Skeletal muscle satellite cell (primary cell): Measurements from ENCODE around the gene MAML3.

ENCODE experiments used
- H3K27me3 ChIP-seq: 2 replicates; pipeline ENCODE4 v1.7.0; 2013; ENCODE audit warnings: low read length; ENCODE audit not compliant: control insufficient read depth, insufficient read depth
- H3K36me3 ChIP-seq: 2 replicates; pipeline ENCODE4 v1.7.0; 2013; ENCODE audit warnings: mild to moderate bottlenecking, control low read depth, low read length; ENCODE audit not compliant: insufficient read depth
- H3K4me1 ChIP-seq: 2 replicates; pipeline ENCODE4 v1.7.0; 2013; ENCODE audit warnings: low read length; ENCODE audit not compliant: control insufficient read depth, insufficient read depth
- H3K4me2 ChIP-seq: 2 replicates; pipeline ENCODE4 v1.7.0; 2013; ENCODE audit warnings: mild to moderate bottlenecking, low read length
- H3K4me3 ChIP-seq: 2 replicates; pipeline ENCODE4 v1.7.0; 2013; ENCODE audit warnings: low read length
- H3K9ac ChIP-seq: 2 replicates; pipeline ENCODE4 v1.7.0; 2013; ENCODE audit warnings: mild to moderate bottlenecking, low read depth, low read length, moderate library complexity
- H3K9me3 ChIP-seq: replicated peaks from 2 replicates; pipeline ENCODE4 v1.7.0; 2013; ENCODE audit warnings: mild to moderate bottlenecking, control low read depth, low read length

Gene MAML3

DNA sequence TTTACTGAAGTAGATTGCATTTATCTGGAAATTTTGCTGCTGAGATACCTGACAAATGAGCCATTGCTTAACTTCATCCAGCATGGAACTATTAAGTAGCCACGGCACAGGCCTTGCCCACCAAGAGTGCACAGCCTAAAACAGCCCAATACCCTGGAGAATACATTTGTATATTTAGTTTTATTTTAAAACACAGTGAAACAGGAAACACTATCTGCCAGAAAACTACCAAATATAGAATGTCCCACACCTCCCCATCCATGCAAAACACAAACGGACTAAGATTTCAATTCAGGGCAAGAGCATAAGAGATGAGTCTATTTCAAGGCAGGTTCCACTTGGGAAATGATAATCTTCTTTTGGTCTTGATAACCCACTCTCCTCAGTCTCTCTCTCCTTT is 57.1 kb downstream of the MAML3 start:
- peaks cover 47% of the 10 kb centered on the region for H3K4me1 ChIP-seq

DNA sequence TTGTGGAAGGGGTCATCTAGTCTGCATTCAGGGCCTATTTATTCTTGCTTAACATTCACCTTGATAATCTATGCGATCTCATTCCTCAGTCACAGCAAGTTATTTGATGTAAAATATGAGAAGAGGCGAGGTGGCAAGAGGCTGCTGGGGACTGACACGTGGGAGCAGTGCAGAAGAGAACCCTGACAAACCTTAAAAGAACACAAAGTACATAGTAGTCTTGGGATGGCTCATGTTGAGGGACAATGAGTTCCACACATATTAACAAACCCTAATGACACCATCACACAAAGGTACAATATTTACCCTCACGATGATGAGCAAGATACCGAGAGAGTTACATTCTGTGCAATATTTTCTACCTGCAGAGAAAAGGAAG is 57.5 kb downstream of the MAML3 start:
- Histone ChIP-seq H3K4me2 (no peak overlapping the region), H3K4me1 (peaks cover 47% of the 10 kb centered on the region), H3K27me3 (no peaks in the 10 kb centered on the region), H3K36me3 (no peaks in the 10 kb centered on the region), H3K9me3 (no peaks in the 10 kb centered on the region), H3K4me3 (no peak overlapping the region), H3K9ac (no peak overlapping the region)

More for the DNA sequence above, 57.1 kb downstream of the MAML3 start:
- Histone ChIP-seq H3K36me3 (no peaks in the 10 kb centered on the region), H3K9me3 (no peaks in the 10 kb centered on the region), H3K9ac (no peak overlapping the region), H3K4me2 (no peak overlapping the region), H3K4me3 (no peak overlapping the region), H3K27me3 (no peaks in the 10 kb centered on the region)

DNA sequence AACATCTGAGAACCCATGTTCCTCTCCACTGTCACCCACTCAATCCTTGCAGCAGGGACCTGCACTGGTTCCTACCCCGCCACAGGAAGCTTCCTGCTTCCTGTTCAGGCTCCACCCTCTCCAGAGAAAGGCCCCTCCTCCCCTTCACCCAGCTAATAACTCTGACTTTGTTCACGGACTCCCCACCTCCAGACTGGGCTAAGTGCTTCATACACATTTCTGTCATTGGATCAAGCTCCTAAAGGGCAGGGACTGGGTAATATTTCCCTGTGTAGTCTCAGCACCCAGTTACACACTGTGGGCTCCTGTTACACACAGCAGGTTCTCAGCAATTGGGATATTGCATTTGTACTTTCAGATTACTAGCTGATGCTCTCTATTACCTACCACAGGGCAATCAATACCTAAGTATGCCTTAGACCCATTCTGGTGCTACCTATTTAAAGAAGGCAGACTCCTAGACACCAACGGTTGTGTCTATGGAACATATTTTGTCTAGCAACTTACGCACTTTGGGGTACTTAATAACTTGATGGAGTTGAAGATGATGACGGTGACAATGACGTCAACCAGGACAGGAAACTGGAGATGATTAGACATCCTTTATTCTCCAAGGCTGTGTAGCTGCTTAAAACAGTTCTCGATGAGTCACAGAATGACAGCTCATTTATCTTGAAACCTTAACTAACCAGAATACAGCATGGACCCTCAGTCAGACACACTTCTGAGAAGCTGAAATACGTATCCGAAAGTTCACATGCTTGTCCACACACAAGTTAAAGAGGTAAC is 58.1 kb downstream of the MAML3 start:
- Histone ChIP-seq H3K4me3 (no peak overlapping the region), H3K36me3 (no peaks in the 10 kb centered on the region), H3K4me2 (no peak overlapping the region), H3K27me3 (no peaks in the 10 kb centered on the region), H3K9ac (no peak overlapping the region), H3K9me3 (no peaks in the 10 kb centered on the region), H3K4me1 (peaks cover 53% of the 10 kb centered on the region)

DNA sequence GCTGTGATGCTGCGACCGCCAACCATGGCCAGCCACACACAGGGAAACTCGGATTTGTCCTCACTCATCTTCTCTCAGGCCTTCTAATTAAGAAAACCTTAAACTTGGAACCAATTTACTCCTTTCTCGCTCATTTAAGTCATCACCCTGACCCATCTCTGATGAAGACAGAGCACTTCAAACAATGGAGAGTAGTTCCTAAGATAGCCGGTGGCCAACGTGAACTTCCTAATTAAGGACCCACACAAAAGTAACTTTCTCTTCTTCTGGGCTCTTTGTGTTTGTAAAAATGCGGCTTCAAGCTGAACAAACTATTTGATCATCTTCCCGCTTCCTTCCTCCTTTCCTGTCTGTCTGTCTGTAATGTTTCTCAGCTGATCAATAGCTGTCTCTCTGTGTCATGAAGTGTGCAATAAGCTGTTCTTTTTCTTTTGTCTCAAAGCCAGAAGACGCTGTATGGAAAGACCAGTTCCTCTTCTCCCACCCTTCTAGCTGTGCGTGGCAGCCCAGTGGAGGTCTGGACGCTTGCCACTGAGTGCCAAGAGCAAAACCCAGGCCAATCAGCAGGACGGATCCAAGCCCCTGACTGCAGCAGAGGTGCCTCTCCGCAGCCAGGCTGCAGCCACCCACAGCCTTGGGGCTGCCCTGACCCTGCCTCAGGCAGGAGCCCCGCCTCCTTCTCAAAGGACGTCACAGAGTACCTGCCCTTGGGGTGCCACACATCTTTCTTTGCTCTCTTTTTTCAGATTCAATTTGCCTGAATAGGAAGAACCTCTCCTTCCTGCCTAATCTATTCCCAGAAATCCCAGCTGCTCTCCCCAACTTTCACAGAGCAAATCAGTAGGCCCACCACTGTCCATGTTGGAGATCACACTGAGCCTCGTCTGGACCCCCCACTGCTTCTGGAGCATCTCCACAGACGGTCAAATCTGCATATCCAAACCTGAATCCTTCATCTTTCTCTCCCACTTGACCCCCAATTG is 59.3 kb downstream of the MAML3 start:
- no peaks in the 10 kb centered on the region for H3K9me3 ChIP-seq
- no peaks in the 10 kb centered on the region for H3K36me3 ChIP-seq
- H3K4me1 ChIP-seq: peaks cover 56% of the 10 kb centered on the region
- no peak overlapping the region for H3K4me2 ChIP-seq
- no peaks in the 10 kb centered on the region for H3K27me3 ChIP-seq
- no peak overlapping the region for H3K9ac ChIP-seq
- H3K4me3 ChIP-seq: no peak overlapping the region

DNA sequence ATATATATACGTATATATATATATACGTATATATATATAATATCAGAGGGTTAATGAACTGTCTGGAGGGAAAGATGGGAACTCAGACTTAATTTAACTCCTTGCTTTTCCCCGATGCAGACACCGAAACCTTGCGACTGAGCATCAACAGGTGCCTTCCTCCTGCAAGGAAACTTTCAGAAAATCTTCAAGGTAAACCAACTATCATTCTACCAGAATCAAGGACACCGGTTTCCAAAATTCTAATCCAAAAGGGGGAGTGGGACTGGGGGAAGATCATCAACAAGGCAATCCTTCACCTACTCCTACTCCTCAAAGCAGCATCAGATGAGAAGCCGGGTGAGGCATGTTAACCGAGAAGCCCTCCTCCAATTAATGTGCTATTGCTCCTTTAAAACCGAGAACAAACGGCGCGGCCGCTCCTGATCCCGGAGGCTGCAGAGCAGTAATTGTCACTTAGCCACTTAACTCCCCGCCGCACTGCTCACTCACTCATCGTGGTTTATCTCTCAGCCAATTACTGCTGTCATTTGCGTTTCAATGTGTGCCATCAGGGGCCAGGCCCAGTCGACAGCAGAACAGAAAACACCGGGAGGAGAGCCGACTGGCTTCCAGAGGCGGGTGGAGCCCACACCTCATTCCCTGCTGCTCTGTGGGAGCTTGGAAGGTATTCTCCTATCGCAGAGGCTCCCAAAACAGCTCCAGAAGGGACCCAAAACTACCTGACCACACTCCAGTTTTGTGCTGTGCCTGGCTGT is 61.7 kb downstream of the MAML3 start:
- Histone ChIP-seq H3K9me3 (no peaks in the 10 kb centered on the region), H3K36me3 (no peaks in the 10 kb centered on the region), H3K4me3 (peak overlapping the region; percentile 64), H3K9ac (peak overlapping the region; percentile 65), H3K4me1 (peaks cover 42% of the 10 kb centered on the region), H3K27me3 (no peaks in the 10 kb centered on the region), H3K4me2 (peak overlapping the region; percentile 86)

DNA sequence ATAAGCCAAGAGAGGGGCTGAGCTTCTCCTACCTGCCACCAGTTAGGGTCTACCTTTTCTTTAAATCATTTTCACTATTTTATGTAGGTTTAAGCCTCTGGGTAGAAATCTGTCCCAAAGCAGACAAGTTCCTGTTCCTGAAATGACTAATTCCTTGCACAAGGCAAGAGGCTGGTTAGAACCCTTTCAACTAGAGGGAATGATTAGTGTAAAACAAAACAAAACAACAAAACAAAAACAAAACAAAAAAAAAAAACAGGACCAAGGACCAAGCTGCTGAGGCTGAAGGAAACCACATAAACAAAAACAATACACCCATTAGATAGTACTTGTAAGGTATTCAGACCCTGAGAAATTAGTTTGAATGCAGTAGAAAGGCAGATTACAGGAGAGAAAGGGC is 62.7 kb downstream of the MAML3 start:
- H3K9me3 ChIP-seq: no peaks in the 10 kb centered on the region
- no peaks in the 10 kb centered on the region for H3K27me3 ChIP-seq
- H3K4me1 ChIP-seq: peaks cover 37% of the 10 kb centered on the region
- no peak overlapping the region for H3K4me3 ChIP-seq
- H3K4me2 ChIP-seq: no peak overlapping the region
- H3K9ac ChIP-seq: no peak overlapping the region
- no peaks in the 10 kb centered on the region for H3K36me3 ChIP-seq

DNA sequence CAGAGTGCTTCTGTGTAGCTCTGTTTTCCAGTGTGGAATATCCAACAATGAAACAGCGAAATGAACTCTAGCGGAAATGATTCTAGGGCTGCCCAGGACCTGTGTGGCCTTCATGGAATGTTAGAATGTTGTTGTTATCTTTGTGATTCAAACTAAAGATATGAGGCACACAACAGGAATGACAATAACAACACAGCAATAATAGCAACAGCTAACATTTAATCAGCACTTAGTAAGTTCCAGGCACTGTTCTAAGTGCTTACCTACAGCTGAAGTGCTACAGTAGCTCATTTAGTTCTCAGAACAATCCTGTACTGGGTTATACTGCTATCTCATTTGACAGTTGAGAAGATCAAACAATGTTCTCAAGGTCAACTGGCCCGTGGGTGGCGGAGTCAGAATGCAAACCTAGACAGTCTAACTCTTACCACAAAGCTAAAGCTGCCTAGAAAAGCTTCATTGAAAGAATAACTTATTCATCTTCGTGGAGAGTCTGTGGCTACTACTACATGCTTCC is 63.7 kb downstream of the MAML3 start:
- H3K9me3 ChIP-seq: no peaks in the 10 kb centered on the region
- H3K4me1 ChIP-seq: peaks cover 29% of the 10 kb centered on the region
- peak overlapping the region; percentile 36 for H3K4me2 ChIP-seq
- no peaks in the 10 kb centered on the region for H3K36me3 ChIP-seq
- H3K27me3 ChIP-seq: no peaks in the 10 kb centered on the region
- no peak overlapping the region for H3K9ac ChIP-seq
- H3K4me3 ChIP-seq: no peak overlapping the region

DNA sequence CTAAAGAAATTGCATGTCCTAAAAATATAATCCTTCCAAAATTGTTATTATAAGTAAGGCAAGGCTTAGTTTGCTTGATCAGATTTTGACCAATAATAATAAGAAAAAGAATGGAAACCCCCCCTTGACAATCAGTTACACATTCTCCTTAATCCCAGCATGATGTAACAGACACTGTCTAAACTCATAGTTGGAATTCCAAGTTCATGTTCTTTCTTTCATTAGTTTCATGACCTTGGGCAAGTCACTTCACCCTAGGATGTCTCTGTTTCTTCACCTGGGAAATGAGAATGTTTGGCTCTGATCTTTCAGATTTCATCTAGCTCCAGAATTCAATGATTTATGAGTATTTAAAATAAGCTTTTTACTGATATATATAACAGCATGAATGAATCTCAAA is 64.8 kb downstream of the MAML3 start:
- no peak overlapping the region for H3K4me3 ChIP-seq
- no peaks in the 10 kb centered on the region for H3K27me3 ChIP-seq
- H3K9me3 ChIP-seq: no peaks in the 10 kb centered on the region
- no peaks in the 10 kb centered on the region for H3K36me3 ChIP-seq
- peaks cover 29% of the 10 kb centered on the region for H3K4me1 ChIP-seq
- H3K4me2 ChIP-seq: no peak overlapping the region
- no peak overlapping the region for H3K9ac ChIP-seq

DNA sequence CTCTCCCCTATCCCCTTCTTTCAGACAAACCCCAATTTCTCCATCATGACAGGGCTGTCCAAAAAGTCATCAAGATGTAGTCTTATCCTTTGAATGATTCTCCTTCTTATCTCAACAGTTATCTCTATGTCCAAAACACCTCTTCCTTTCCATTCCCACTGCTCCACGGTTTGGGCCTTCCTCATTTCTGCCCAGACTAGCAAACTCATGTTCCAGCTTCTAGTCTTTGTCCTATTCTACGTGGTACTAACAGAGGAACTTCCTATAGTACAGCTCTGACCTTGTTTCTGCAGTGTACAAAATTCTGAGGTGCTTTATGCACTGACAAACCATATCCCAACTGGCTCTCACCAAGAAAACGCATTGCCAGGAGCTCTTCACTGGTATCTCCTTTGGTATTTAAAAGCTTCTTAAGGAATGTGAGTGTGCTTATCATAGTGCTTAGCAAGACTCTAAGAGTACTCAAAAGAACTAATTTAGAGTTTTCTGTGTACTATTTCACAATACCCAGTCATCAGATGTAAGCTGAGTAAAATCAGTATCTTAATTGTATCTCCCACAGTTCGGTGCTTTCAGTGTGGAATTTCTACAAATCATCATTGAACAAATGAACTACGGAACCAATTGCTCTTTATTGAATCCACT is 65.5 kb downstream of the MAML3 start:
- no peaks in the 10 kb centered on the region for H3K9me3 ChIP-seq
- peaks cover 29% of the 10 kb centered on the region for H3K4me1 ChIP-seq
- H3K4me3 ChIP-seq: no peak overlapping the region
- no peaks in the 10 kb centered on the region for H3K36me3 ChIP-seq
- H3K27me3 ChIP-seq: no peaks in the 10 kb centered on the region
- H3K4me2 ChIP-seq: no peak overlapping the region
- H3K9ac ChIP-seq: no peak overlapping the region

DNA sequence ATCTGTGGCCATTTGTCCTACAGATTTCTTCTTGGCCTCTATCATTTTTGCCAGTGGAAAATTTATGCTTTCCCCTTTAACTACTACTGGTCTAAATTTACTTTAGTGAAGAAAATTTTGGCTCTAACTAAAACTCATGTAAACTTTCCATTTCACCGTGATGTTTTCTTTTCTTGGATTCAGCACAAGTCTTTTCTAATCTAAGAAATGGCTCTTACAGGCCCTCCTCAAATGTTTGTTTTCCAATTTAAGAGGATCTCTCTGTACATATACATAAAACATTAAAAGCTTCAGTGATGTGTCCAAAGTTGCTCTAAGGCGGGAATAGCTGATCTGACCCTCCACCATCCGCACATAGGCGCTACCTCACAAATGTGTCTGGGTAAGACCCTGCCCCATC is 68.1 kb downstream of the MAML3 start:
- Histone ChIP-seq H3K9me3 (no peaks in the 10 kb centered on the region), H3K9ac (no peak overlapping the region), H3K4me1 (peaks cover 12% of the 10 kb centered on the region), H3K36me3 (no peaks in the 10 kb centered on the region), H3K4me3 (no peak overlapping the region), H3K27me3 (no peaks in the 10 kb centered on the region), H3K4me2 (no peak overlapping the region)
